ENCODE results near the gene COL27A1.

GRCh38 chr9:114112778-114113584, 42.4 kb upstream of the COL27A1 start:
- TF ChIP-seq POLR2AphosphoS5 (IDR thresholded peaks at IDR 0.05): peak; percentile 41
- no peak for TF ChIP-seq POLR2A (IDR thresholded peaks at IDR 0.05)
